HepG2 (cell line): ENCODE measurements around the gene TOR4A. TPM values are rescaled to one million over a fixed set of nuclear protein-coding genes. Genes with fewer than 3 reads are reported as not detected.
A peak's percentile ranks its signal among the peaks of the same experiment; 100 is the strongest.

Experiments used
- AHR ChIP-seq: IDR thresholded peaks from 2 replicates; pipeline ENCODE4 v1.6.1; 2018; ENCODE audit warnings: missing genetic modification reagents, missing compliant biosample characterization
- E2F2 ChIP-seq: sonication (generic); formaldehyde crosslinking; IDR thresholded peaks from 2 replicates; pipeline ENCODE4 v1.4.0; 2020; ENCODE audit warnings: missing genetic modification reagents, borderline replicate concordance
- ESRRA ChIP-seq: sonication (generic); formaldehyde crosslinking; IDR thresholded peaks from 2 replicates; pipeline ENCODE4 v1.5.1; 2020; ENCODE audit warnings: mild to moderate bottlenecking, low read depth, missing genetic modification reagents
- IKZF4 ChIP-seq: sonication (generic); formaldehyde crosslinking; IDR thresholded peaks from 2 replicates; pipeline ENCODE4 v1.5.1; 2020; ENCODE audit warnings: borderline replicate concordance, mild to moderate bottlenecking, low read depth, missing genetic modification reagents; ENCODE audit errors: not compliant biosample characterization
- MED8 ChIP-seq: sonication (generic); formaldehyde crosslinking; IDR thresholded peaks from 2 replicates; pipeline ENCODE4 v1.8.1; 2023; ENCODE audit warnings: mild to moderate bottlenecking, missing genetic modification reagents; ENCODE audit not compliant: insufficient replicate concordance
- MXD4 ChIP-seq: IDR thresholded peaks from 2 replicates; pipeline ENCODE4 v1.6.1; 2016; ENCODE audit warnings: mild to moderate bottlenecking, missing biosample characterization, missing genetic modification reagents
- NFAT5 ChIP-seq: sonication (generic); formaldehyde crosslinking; IDR thresholded peaks from 2 replicates; pipeline ENCODE4 v1.4.0; 2020; ENCODE audit warnings: missing genetic modification reagents
- SKI ChIP-seq: fragments of 450-650 bp; IDR thresholded peaks from one replicate; pipeline ENCODE4 v1.6.1; 2018; ENCODE audit warnings: mild to moderate bottlenecking; ENCODE audit not compliant: partially characterized antibody
- SMARCE1 ChIP-seq: fragments of 450-650 bp; IDR thresholded peaks from 2 replicates; pipeline ENCODE4 v1.6.1; 2017; ENCODE audit warnings: borderline replicate concordance
- ZBTB2 ChIP-seq: sonication (generic); formaldehyde crosslinking; IDR thresholded peaks from 2 replicates; pipeline ENCODE4 v1.8.0; 2022; ENCODE audit warnings: low read depth, missing genetic modification reagents
- ZNF101 ChIP-seq: sonication (generic); formaldehyde crosslinking; IDR thresholded peaks from 2 replicates; pipeline ENCODE4 v1.4.0; 2020; ENCODE audit warnings: mild to moderate bottlenecking, low read depth, missing genetic modification reagents, borderline replicate concordance
- ZNF142 ChIP-seq: sonication (generic); formaldehyde crosslinking; IDR thresholded peaks from 2 replicates; pipeline ENCODE4 v1.4.0; 2020; ENCODE audit warnings: missing genetic modification reagents
- ZNF20 ChIP-seq: sonication (generic); formaldehyde crosslinking; IDR thresholded peaks from 2 replicates; pipeline ENCODE4 v1.4.0; 2020; ENCODE audit warnings: mild to moderate bottlenecking, moderate library complexity, missing genetic modification reagents
- polyA plus RNA-seq, 8 experiments: library from polyadenylated mRNA; depleted of rRNA in 3 of 8; stranded (reverse) in 7 of 8; unstranded in 1 of 8; fragments of >200 nt; fragmentation: Illumina TruSeq in 4 of 8; extraction: Trizol in 4 of 8; gene quantifications; 2 replicates each; pipeline versions ENCODE4 v1.2.1 to v1.2.3, GENCODE V29; 2011 to 2016; ENCODE audit warnings: low read depth in 4 of 8, missing spikeins in 1 of 8, mixed read lengths in 1 of 8; ENCODE audit not compliant: insufficient read depth in 1 of 8
- total RNA-seq, 5 experiments: library from RNA; depleted of rRNA; stranded (reverse); fragments of >200 nt; fragmentation: Illumina TruSeq; extraction: Trizol; gene quantifications; 2 replicates each; pipeline ENCODE4 v1.2.3, GENCODE V29; 2016; ENCODE audit warnings: low read depth in 1 of 5

TOR4A gene
- total and polyA plus RNA-seq, 2 of the 13 experiments (the other 11 are each of a cell fraction or from before 2014, with no cell fraction given) = 11.1 to 14.2 TPM

- TF ChIP-seq NFAT5 (CRISPR knock-in tag) = no peak
- no peak for TF ChIP-seq ESRRA (CRISPR knock-in tag)
- TF ChIP-seq MED8 (CRISPR knock-in tag) = no peak
- TF ChIP-seq ZNF142 (CRISPR knock-in tag) = no peak
- TF ChIP-seq SMARCE1 = no peak
- no peak for TF ChIP-seq ZBTB2 (CRISPR knock-in tag)
- TF ChIP-seq SKI = no peak
- TF ChIP-seq MXD4 (CRISPR knock-in tag) = no peak
- TF ChIP-seq ZNF20 (CRISPR knock-in tag) = no peak
- TF ChIP-seq IKZF4 = peak; percentile 75
- no peak for TF ChIP-seq E2F2 (CRISPR knock-in tag)
- no peak for TF ChIP-seq ZNF101 (CRISPR knock-in tag)
- TF ChIP-seq AHR (CRISPR knock-in tag) = no peak
These were observed 41.9 kb upstream of the TOR4A start (continued) for GRCh38 chr9:137235424-137236237.
